ENCODE measurements around the gene TBC1D9.

TBC1D9 gene

GRCh38 chr4:140719686-140720085 is 36.5 kb downstream of the TBC1D9 start:
- ChIA-PET CTCF (no interaction called here), POLR2A (no interaction called here)
- H3K27ac ChIP-seq (ENCODE audit: extremely low read depth, low read depth, low read length), result no peak overlapping the region
- TF ChIP-seq, protein P1, sequence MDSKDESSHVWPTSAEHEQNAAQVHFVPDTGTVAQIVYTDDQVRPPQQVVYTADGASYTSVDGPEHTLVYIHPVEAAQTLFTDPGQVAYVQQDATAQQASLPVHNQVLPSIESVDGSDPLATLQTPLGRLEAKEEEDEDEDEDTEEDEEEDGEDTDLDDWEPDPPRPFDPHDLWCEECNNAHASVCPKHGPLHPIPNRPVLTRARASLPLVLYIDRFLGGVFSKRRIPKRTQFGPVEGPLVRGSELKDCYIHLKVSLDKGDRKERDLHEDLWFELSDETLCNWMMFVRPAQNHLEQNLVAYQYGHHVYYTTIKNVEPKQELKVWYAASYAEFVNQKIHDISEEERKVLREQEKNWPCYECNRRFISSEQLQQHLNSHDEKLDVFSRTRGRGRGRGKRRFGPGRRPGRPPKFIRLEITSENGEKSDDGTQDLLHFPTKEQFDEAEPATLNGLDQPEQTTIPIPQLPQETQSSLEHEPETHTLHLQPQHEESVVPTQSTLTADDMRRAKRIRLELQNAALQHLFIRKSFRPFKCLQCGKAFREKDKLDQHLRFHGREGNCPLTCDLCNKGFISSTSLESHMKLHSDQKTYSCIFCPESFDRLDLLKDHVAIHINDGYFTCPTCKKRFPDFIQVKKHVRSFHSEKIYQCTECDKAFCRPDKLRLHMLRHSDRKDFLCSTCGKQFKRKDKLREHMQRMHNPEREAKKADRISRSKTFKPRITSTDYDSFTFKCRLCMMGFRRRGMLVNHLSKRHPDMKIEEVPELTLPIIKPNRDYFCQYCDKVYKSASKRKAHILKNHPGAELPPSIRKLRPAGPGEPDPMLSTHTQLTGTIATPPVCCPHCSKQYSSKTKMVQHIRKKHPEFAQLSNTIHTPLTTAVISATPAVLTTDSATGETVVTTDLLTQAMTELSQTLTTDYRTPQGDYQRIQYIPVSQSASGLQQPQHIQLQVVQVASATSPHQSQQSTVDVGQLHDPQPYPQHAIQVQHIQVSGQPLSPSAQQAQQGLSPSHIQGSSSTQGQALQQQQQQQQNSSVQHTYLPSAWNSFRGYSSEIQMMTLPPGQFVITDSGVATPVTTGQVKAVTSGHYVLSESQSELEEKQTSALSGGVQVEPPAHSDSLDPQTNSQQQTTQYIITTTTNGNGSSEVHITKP (tag by site-specific recombination; IDR thresholded peaks at IDR 0.05), result no peak
- no peak for TF ChIP-seq ZNF48 (tag by site-specific recombination; IDR thresholded peaks at IDR 0.05)
- TF ChIP-seq ZNF23 (tag by site-specific recombination; IDR thresholded peaks at IDR 0.05; ENCODE audit: borderline replicate concordance), result no peak
- TF ChIP-seq, protein P2, sequence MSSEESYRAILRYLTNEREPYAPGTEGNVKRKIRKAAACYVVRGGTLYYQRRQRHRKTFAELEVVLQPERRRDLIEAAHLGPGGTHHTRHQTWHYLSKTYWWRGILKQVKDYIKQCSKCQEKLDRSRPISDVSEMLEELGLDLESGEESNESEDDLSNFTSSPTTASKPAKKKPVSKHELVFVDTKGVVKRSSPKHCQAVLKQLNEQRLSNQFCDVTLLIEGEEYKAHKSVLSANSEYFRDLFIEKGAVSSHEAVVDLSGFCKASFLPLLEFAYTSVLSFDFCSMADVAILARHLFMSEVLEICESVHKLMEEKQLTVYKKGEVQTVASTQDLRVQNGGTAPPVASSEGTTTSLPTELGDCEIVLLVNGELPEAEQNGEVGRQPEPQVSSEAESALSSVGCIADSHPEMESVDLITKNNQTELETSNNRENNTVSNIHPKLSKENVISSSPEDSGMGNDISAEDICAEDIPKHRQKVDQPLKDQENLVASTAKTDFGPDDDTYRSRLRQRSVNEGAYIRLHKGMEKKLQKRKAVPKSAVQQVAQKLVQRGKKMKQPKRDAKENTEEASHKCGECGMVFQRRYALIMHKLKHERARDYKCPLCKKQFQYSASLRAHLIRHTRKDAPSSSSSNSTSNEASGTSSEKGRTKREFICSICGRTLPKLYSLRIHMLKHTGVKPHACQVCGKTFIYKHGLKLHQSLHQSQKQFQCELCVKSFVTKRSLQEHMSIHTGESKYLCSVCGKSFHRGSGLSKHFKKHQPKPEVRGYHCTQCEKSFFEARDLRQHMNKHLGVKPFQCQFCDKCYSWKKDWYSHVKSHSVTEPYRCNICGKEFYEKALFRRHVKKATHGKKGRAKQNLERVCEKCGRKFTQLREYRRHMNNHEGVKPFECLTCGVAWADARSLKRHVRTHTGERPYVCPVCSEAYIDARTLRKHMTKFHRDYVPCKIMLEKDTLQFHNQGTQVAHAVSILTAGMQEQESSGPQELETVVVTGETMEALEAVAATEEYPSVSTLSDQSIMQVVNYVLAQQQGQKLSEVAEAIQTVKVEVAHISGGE (tag by site-specific recombination; conservative IDR thresholded peaks at IDR 0.05; ENCODE audit: low read depth), result no peak
- TF ChIP-seq, protein P3, sequence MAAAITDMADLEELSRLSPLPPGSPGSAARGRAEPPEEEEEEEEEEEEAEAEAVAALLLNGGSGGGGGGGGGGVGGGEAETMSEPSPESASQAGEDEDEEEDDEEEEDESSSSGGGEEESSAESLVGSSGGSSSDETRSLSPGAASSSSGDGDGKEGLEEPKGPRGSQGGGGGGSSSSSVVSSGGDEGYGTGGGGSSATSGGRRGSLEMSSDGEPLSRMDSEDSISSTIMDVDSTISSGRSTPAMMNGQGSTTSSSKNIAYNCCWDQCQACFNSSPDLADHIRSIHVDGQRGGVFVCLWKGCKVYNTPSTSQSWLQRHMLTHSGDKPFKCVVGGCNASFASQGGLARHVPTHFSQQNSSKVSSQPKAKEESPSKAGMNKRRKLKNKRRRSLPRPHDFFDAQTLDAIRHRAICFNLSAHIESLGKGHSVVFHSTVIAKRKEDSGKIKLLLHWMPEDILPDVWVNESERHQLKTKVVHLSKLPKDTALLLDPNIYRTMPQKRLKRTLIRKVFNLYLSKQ (tag by site-specific recombination; IDR thresholded peaks at IDR 0.05; ENCODE audit: borderline replicate concordance), result no peak
- TF ChIP-seq ZNF707 (tag by site-specific recombination; IDR thresholded peaks at IDR 0.05), result no peak
- TF ChIP-seq ZNF292 (tag by site-specific recombination; IDR thresholded peaks at IDR 0.05; ENCODE audit: borderline replicate concordance, low read depth), result no peak
- no peak for TF ChIP-seq ZFP37 (tag by site-specific recombination; IDR thresholded peaks at IDR 0.05)
- TF ChIP-seq ZNF248 (tag by site-specific recombination; IDR thresholded peaks at IDR 0.05), result no peak
- no peak for TF ChIP-seq ZNF558 (tag by site-specific recombination; IDR thresholded peaks at IDR 0.05)
- TF ChIP-seq, protein P4, sequence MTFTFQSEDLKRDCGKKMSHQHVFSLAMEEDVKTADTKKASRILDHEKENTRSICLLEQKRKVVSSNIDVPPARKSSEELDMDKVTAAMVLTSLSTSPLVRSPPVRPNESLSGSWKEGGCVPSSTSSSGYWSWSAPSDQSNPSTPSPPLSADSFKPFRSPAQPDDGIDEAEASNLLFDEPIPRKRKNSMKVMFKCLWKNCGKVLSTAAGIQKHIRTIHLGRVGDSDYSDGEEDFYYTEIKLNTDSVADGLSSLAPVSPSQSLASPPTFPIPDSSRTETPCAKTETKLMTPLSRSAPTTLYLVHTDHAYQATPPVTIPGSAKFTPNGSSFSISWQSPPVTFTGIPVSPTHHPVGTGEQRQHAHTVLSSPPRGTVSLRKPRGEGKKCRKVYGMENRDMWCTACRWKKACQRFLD (tag by site-specific recombination; IDR thresholded peaks at IDR 0.05), result no peak
- TF ChIP-seq ZNF223 (tag by site-specific recombination; IDR thresholded peaks at IDR 0.05), result no peak
- no peaks in the 10 kb centered on the region for H3K36me3 ChIP-seq (ENCODE audit: control insufficient read depth in 2 of 2, insufficient read depth in 1 of 2, low read length in 2 of 2)
- no peaks in the 10 kb centered on the region for H3K9me3 ChIP-seq (ENCODE audit: control insufficient read depth, insufficient read depth, low read depth, low read length)
- no peaks in the 10 kb centered on the region for H3K4me1 ChIP-seq (ENCODE audit: control insufficient read depth, insufficient read depth, low read length)
- H3K4me3 ChIP-seq (ENCODE audit: low read depth, low read length), result no peak overlapping the region

DNA sequence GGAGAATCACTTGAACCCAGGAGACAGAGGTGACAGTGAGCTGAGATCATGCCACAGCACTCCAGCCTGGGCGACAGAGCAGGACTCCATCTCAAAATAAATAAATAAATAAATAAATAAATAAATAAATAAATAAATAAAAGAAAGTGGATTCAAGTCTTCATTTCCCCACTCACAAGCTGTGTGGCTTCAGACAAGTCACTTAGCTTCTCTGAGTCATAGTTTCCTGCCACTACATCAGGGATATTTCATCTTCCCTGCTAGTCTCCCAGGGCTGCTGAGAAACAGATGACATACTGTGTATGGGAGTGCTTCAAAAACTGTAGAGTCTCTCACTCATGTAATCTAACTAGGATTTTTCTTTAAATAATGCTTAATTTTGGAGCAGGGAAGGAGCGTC is 37.2 kb downstream of the TBC1D9 start:
- CTCF ChIA-PET, result no interaction called here
- no peak overlapping the region for H3K4me3 ChIP-seq (ENCODE audit: low read depth, low read length)
- H3K36me3 ChIP-seq (ENCODE audit: control insufficient read depth in 2 of 2, insufficient read depth in 1 of 2, low read length in 2 of 2), result no peaks in the 10 kb centered on the region
- POLR2A ChIA-PET, result no interaction called here
- no peaks in the 10 kb centered on the region for H3K9me3 ChIP-seq (ENCODE audit: control insufficient read depth, insufficient read depth, low read depth, low read length)
- no peaks in the 10 kb centered on the region for H3K4me1 ChIP-seq (ENCODE audit: control insufficient read depth, insufficient read depth, low read length)
- H3K27ac ChIP-seq (ENCODE audit: extremely low read depth, low read depth, low read length), result no peak overlapping the region
- TF ChIP-seq ZNF555 (tag by site-specific recombination; conservative IDR thresholded peaks at IDR 0.05) (peak; percentile 34; the same call in 1 of the 2 replicates), ZNF274 (IDR thresholded peaks at IDR 0.05; ENCODE audit: low read length) (no peak), ZNF274 (tag by site-specific recombination; IDR thresholded peaks at IDR 0.05; ENCODE audit: borderline replicate concordance) (no peak), ZEB2 (tag by site-specific recombination; IDR thresholded peaks at IDR 0.05) (no peak), SP2 (tag by site-specific recombination; IDR thresholded peaks at IDR 0.05) (no peak), ZNF394 (tag by site-specific recombination; IDR thresholded peaks at IDR 0.05; ENCODE audit: borderline replicate concordance) (peak; percentile 74; the same call in 1 of the 2 replicates), WT1 (tag by site-specific recombination; IDR thresholded peaks at IDR 0.05) (no peak), ZSCAN30 (tag by site-specific recombination; IDR thresholded peaks at IDR 0.05) (no peak), ZNF544 (tag by site-specific recombination; IDR thresholded peaks at IDR 0.05) (no peak), ZNF184 (tag by site-specific recombination; IDR thresholded peaks at IDR 0.05) (no peak), GLIS2 (tag by site-specific recombination; IDR thresholded peaks at IDR 0.05) (no peak), ZNF37A (tag by site-specific recombination; IDR thresholded peaks at IDR 0.05) (no peak)
- TF ChIP-seq, protein P5, sequence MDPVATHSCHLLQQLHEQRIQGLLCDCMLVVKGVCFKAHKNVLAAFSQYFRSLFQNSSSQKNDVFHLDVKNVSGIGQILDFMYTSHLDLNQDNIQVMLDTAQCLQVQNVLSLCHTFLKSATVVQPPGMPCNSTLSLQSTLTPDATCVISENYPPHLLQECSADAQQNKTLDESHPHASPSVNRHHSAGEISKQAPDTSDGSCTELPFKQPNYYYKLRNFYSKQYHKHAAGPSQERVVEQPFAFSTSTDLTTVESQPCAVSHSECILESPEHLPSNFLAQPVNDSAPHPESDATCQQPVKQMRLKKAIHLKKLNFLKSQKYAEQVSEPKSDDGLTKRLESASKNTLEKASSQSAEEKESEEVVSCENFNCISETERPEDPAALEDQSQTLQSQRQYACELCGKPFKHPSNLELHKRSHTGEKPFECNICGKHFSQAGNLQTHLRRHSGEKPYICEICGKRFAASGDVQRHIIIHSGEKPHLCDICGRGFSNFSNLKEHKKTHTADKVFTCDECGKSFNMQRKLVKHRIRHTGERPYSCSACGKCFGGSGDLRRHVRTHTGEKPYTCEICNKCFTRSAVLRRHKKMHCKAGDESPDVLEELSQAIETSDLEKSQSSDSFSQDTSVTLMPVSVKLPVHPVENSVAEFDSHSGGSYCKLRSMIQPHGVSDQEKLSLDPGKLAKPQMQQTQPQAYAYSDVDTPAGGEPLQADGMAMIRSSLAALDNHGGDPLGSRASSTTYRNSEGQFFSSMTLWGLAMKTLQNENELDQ (tag by site-specific recombination; IDR thresholded peaks at IDR 0.05; ENCODE audit: low read depth), result no peak

Measured in HEK293 (cell line).